ENCODE data around the gene GLYATL1. TPM values are rescaled to one million over a fixed set of nuclear protein-coding genes. Genes with fewer than 3 reads are reported as not detected.

Gene GLYATL1
- total and polyA plus RNA-seq, 7 donors, result 0.74 TPM; not detected in 6

GRCh38 chr11:58902881-58903280 lies 36.4 kb upstream of the GLYATL1 start:
- intact Hi-C loops (cut with DNase I), result no loop called here
- no peak for TF ChIP-seq POLR2AphosphoS5 (IDR thresholded peaks at IDR 0.05)
- TF ChIP-seq POLR2A (IDR thresholded peaks at IDR 0.05), result no peak
- no peak for TF ChIP-seq CTCF (IDR thresholded peaks at IDR 0.05)
- TF ChIP-seq EP300 (IDR thresholded peaks at IDR 0.05), result no peak
- no peak overlapping the region for H3K4me3 ChIP-seq

GRCh38 chr11:58905011-58905720 lies 34.1 kb upstream of the GLYATL1 start:
- peaks cover 0 to 44% (median 17%) of the 10 kb centered on the region in 3 donors for H3K27me3 ChIP-seq
- H3K4me1 ChIP-seq, result peaks cover 0 to 10% (median 7%) of the 10 kb centered on the region in 4 donors
- no peak for DNase-seq
- H3K4me3 ChIP-seq, result peak overlapping the region in 3 of 4 donors; percentile 16 to 29 (median 24)
- peak overlapping the region in 1 of 4 donors; percentile 38 for H3K27ac ChIP-seq
- TF ChIP-seq POLR2AphosphoS5 (IDR thresholded peaks at IDR 0.05) (no peak), EP300 (IDR thresholded peaks at IDR 0.05) (no peak), CTCF (IDR thresholded peaks at IDR 0.05) (no peak), POLR2A (IDR thresholded peaks at IDR 0.05) (no peak)
- H3K36me3 ChIP-seq, result no peaks in the 10 kb centered on the region
- WGBS, 2 donors, result 11 to 13% methylated on average over 41 of the region's 41 CpGs
- H3K9me3 ChIP-seq, result no peaks in the 10 kb centered on the region
- intact Hi-C loops (cut with DNase I), result no loop called here

More at GRCh38 chr11:58902881-58903280, 36.4 kb upstream of the GLYATL1 start:
- DNase-seq, result no peak
- 76 to 93% methylated on average over 1 of the region's 1 CpG for WGBS, 2 donors
- Histone ChIP-seq H3K27ac (no peak overlapping the region), H3K27me3 (peaks cover 0 to 44% (median 17%) of the 10 kb centered on the region in 3 donors), H3K9me3 (no peaks in the 10 kb centered on the region), H3K36me3 (no peaks in the 10 kb centered on the region), H3K4me1 (peaks cover 0 to 10% (median 7%) of the 10 kb centered on the region in 4 donors)

GRCh38 chr11:58905721-58906547 lies 33.4 kb upstream of the GLYATL1 start:
- H3K27me3 ChIP-seq, result peaks cover 0 to 37% (median 17%) of the 10 kb centered on the region in 3 donors

GRCh38 chr11:58907780-58908179 lies 31.5 kb upstream of the GLYATL1 start:
- WGBS, 2 donors, result 65 to 90% methylated on average over 3 of the region's 3 CpGs
- Histone ChIP-seq H3K36me3 (no peaks in the 10 kb centered on the region), H3K27ac (no peak overlapping the region), H3K4me3 (no peak overlapping the region), H3K4me1 (peaks cover 0 to 10% (median 7%) of the 10 kb centered on the region in 4 donors), H3K27me3 (peaks cover 0 to 34% (median 17%) of the 10 kb centered on the region in 3 donors), H3K9me3 (no peaks in the 10 kb centered on the region)
- intact Hi-C loops (cut with DNase I), result no loop called here
- TF ChIP-seq POLR2AphosphoS5 (IDR thresholded peaks at IDR 0.05), result no peak
- TF ChIP-seq EP300 (IDR thresholded peaks at IDR 0.05), result no peak
- no peak for TF ChIP-seq CTCF (IDR thresholded peaks at IDR 0.05)
- TF ChIP-seq POLR2A (IDR thresholded peaks at IDR 0.05), result no peak
- no peak for DNase-seq

More at GRCh38 chr11:58905721-58906547, 33.4 kb upstream of the GLYATL1 start:
- Histone ChIP-seq H3K36me3 (no peaks in the 10 kb centered on the region), H3K27ac (peak overlapping the region in 1 of 4 donors; percentile 38), H3K4me1 (peaks cover 0 to 10% (median 7%) of the 10 kb centered on the region in 4 donors), H3K4me3 (peak overlapping the region in 3 of 4 donors; percentile 16 to 29 (median 24)), H3K9me3 (no peaks in the 10 kb centered on the region)
- intact Hi-C loops (cut with DNase I), result no loop called here
- 12 to 16% methylated on average over 33 of the region's 33 CpGs for WGBS, 2 donors
- TF ChIP-seq CTCF (IDR thresholded peaks at IDR 0.05), result no peak
- TF ChIP-seq POLR2AphosphoS5 (IDR thresholded peaks at IDR 0.05), result peak in 1 of 4 donors; percentile 17
- TF ChIP-seq POLR2A (IDR thresholded peaks at IDR 0.05), result no peak
- TF ChIP-seq EP300 (IDR thresholded peaks at IDR 0.05), result no peak
- no peak for DNase-seq
